Esophagus (tissue), 2 donors: Measurements from ENCODE around the gene MYLK4. TPM values are rescaled to one million over a fixed set of nuclear protein-coding genes. Genes with fewer than 3 reads are reported as not detected.

ENCODE experiments used
- H3K27ac ChIP-seq, 2 donors: one replicate each; pipeline ENCODE4 v1.5.1; 2013; ENCODE audit warnings: low read depth in 2 of 2, mild to moderate bottlenecking in 2 of 2, inconsistent platforms in 1 of 2, low read length in 1 of 2, moderate library complexity in 1 of 2
- H3K27me3 ChIP-seq, 2 donors: one replicate each; pipeline ENCODE4 v1.6.1; 2013; ENCODE audit warnings: low read length in 2 of 2, control low read depth in 1 of 2, mild to moderate bottlenecking in 1 of 2; ENCODE audit not compliant: insufficient read depth in 2 of 2, control insufficient read depth in 1 of 2
- H3K36me3 ChIP-seq, 2 donors: one replicate each; pipeline ENCODE4 v1.6.1; 2013; ENCODE audit warnings: low read length in 1 of 2; ENCODE audit not compliant: control insufficient read depth in 2 of 2, insufficient read depth in 2 of 2
- H3K4me1 ChIP-seq, 2 donors: one replicate each; pipeline ENCODE4 v1.6.1; 2013; ENCODE audit warnings: low read length in 1 of 2; ENCODE audit not compliant: control insufficient read depth in 2 of 2, insufficient read depth in 2 of 2
- H3K4me3 ChIP-seq, 2 donors: one replicate each; pipeline ENCODE4 v1.5.1; 2013; ENCODE audit warnings: low read length in 2 of 2, mild to moderate bottlenecking in 2 of 2, low read depth in 1 of 2, moderate library complexity in 1 of 2
- H3K9me3 ChIP-seq, 2 donors: one replicate each; pipeline ENCODE4 v1.6.1; 2013; ENCODE audit warnings: mild to moderate bottlenecking in 2 of 2, low read depth in 1 of 2, low read length in 1 of 2, moderate library complexity in 1 of 2; ENCODE audit not compliant: control insufficient read depth in 2 of 2, insufficient read depth in 1 of 2
- WGBS, 2 donors: extraction: QIAGEN DNeasy Blood & Tissue Kit; methylation state at CpG; one replicate each; pipeline ENCODE4 v1.1.7; 2013; 5-methylcytosine and 5-hydroxymethylcytosine counted together
- polyA plus RNA-seq, 2 donors: library from polyadenylated mRNA; stranded (reverse); fragments of 200-250 nt; gene quantifications; one replicate each; pipeline ENCODE4 v1.2.3, GENCODE V29; 2013
- donor health status: healthy with polysubstance abuse.
- donor health status: Bipolar disorder and iron deficiency.

MYLK4 gene
- polyA plus RNA-seq, 2 donors = 0.59 to 0.75 TPM

GRCh38 chr6:2741756-2742155 lies 9.0 kb downstream of the MYLK4 start:
- Histone ChIP-seq H3K27me3 (no peaks in the 10 kb centered on the region), H3K36me3 (no peaks in the 10 kb centered on the region), H3K4me3 (no peak overlapping the region), H3K27ac (no peak overlapping the region), H3K4me1 (no peaks in the 10 kb centered on the region), H3K9me3 (no peaks in the 10 kb centered on the region)
- WGBS, 2 donors = 92 to 94% methylated on average over 2 of the region's 2 CpGs

- H3K36me3 ChIP-seq = no peaks in the 10 kb centered on the region
- no peaks in the 10 kb centered on the region for H3K9me3 ChIP-seq
- no peaks in the 10 kb centered on the region for H3K4me1 ChIP-seq
- no peak overlapping the region for H3K27ac ChIP-seq
- no peak overlapping the region for H3K4me3 ChIP-seq
- H3K27me3 ChIP-seq = no peaks in the 10 kb centered on the region
- WGBS, 2 donors = 89 to 93% methylated on average over 5 of the region's 5 CpGs
These were observed 10.1 kb downstream of the MYLK4 start for GRCh38 chr6:2740581-2740980.

GRCh38 chr6:2739335-2739734 lies 11.4 kb downstream of the MYLK4 start:
- WGBS, 2 donors = 87 to 91% methylated on average over 4 of the region's 4 CpGs
- H3K4me1 ChIP-seq = no peaks in the 10 kb centered on the region
- no peaks in the 10 kb centered on the region for H3K9me3 ChIP-seq
- no peak overlapping the region for H3K27ac ChIP-seq
- no peak overlapping the region for H3K4me3 ChIP-seq
- H3K36me3 ChIP-seq = no peaks in the 10 kb centered on the region
- H3K27me3 ChIP-seq = no peaks in the 10 kb centered on the region

GRCh38 chr6:2738373-2738979 lies 12.2 kb downstream of the MYLK4 start:
- WGBS, 2 donors = 29 to 30% methylated on average over 5 of the region's 5 CpGs
- Histone ChIP-seq H3K27me3 (no peaks in the 10 kb centered on the region), H3K36me3 (no peaks in the 10 kb centered on the region), H3K4me3 (no peak overlapping the region), H3K27ac (no peak overlapping the region), H3K4me1 (no peaks in the 10 kb centered on the region), H3K9me3 (no peaks in the 10 kb centered on the region)

GRCh38 chr6:2737885-2738284 lies 12.8 kb downstream of the MYLK4 start:
- no peak overlapping the region for H3K27ac ChIP-seq
- 59 to 61% methylated on average over 3 of the region's 3 CpGs for WGBS, 2 donors

GRCh38 chr6:2734488-2735166 lies 16.1 kb downstream of the MYLK4 start:
- Histone ChIP-seq H3K27me3 (no peaks in the 10 kb centered on the region), H3K4me1 (no peaks in the 10 kb centered on the region), H3K9me3 (no peaks in the 10 kb centered on the region), H3K4me3 (no peak overlapping the region), H3K36me3 (no peaks in the 10 kb centered on the region), H3K27ac (no peak overlapping the region)
- 54 to 63% methylated on average over 2 of the region's 2 CpGs for WGBS, 2 donors

More at GRCh38 chr6:2737885-2738284, 12.8 kb downstream of the MYLK4 start:
- H3K9me3 ChIP-seq = no peaks in the 10 kb centered on the region
- no peaks in the 10 kb centered on the region for H3K27me3 ChIP-seq
- no peak overlapping the region for H3K4me3 ChIP-seq
- no peaks in the 10 kb centered on the region for H3K4me1 ChIP-seq
- H3K36me3 ChIP-seq = no peaks in the 10 kb centered on the region

- Histone ChIP-seq H3K27me3 (no peaks in the 10 kb centered on the region), H3K4me3 (no peak overlapping the region), H3K27ac (no peak overlapping the region), H3K4me1 (no peaks in the 10 kb centered on the region), H3K9me3 (no peaks in the 10 kb centered on the region), H3K36me3 (no peaks in the 10 kb centered on the region)
- WGBS, 2 donors = 90 to 93% methylated on average over 22 of the region's 22 CpGs
These were observed 16.8 kb downstream of the MYLK4 start for GRCh38 chr6:2733736-2734480.

GRCh38 chr6:2733324-2733723 lies 17.4 kb downstream of the MYLK4 start:
- 60 to 77% methylated on average over 5 of the region's 5 CpGs for WGBS, 2 donors

GRCh38 chr6:2732503-2733089 lies 18.1 kb downstream of the MYLK4 start:
- 49 to 54% methylated on average over 5 of the region's 5 CpGs for whole genome bisulfite sequencing, 2 donors
- no peak overlapping the region for H3K27ac ChIP-seq

More at GRCh38 chr6:2733324-2733723, 17.4 kb downstream of the MYLK4 start:
- Histone ChIP-seq H3K36me3 (no peaks in the 10 kb centered on the region), H3K4me1 (no peaks in the 10 kb centered on the region), H3K9me3 (no peaks in the 10 kb centered on the region), H3K27ac (no peak overlapping the region), H3K27me3 (no peaks in the 10 kb centered on the region), H3K4me3 (no peak overlapping the region)

More at GRCh38 chr6:2732503-2733089, 18.1 kb downstream of the MYLK4 start:
- Histone ChIP-seq H3K36me3 (no peaks in the 10 kb centered on the region), H3K27me3 (no peaks in the 10 kb centered on the region), H3K4me3 (no peak overlapping the region), H3K4me1 (no peaks in the 10 kb centered on the region), H3K9me3 (no peaks in the 10 kb centered on the region)
